ENCODE data around the gene TAS2R50. TPM values are rescaled to one million over a fixed set of nuclear protein-coding genes. Genes with fewer than 3 reads are reported as not detected.

The TAS2R50 gene
- total and polyA plus RNA-seq, 4 donors, result 0.89 to 7.8 TPM; not detected in 2

- no peaks in the 10 kb centered on the region for H3K4me1 ChIP-seq (ENCODE audit: control insufficient read depth in 4 of 4, insufficient read depth in 4 of 4, low read length in 3 of 4)
- H3K9ac ChIP-seq (ENCODE audit: low read depth in 1 of 2, low read length in 2 of 2), result no peak overlapping the region
- no peaks in the 10 kb centered on the region for H3K27me3 ChIP-seq (ENCODE audit: control insufficient read depth in 4 of 4, insufficient read depth in 4 of 4, low read length in 3 of 4)
- TF ChIP-seq HNF4G (IDR thresholded peaks at IDR 0.05) (no peak), JUND (IDR thresholded peaks at IDR 0.05) (no peak), ZBTB33 (IDR thresholded peaks at IDR 0.05) (no peak), FOXA1 (IDR thresholded peaks at IDR 0.05) (no peak), SP1 (IDR thresholded peaks at IDR 0.05) (no peak), NR2F2 (IDR thresholded peaks at IDR 0.05) (no peak), FOXA2 (IDR thresholded peaks at IDR 0.05) (no peak), RAD21 (IDR thresholded peaks at IDR 0.05) (no peak), ATF3 (IDR thresholded peaks at IDR 0.05) (no peak), YY1 (IDR thresholded peaks at IDR 0.05) (no peak), REST (IDR thresholded peaks at IDR 0.05) (no peak), TAF1 (conservative IDR thresholded peaks at IDR 0.05) (no peak), HNF4A (conservative IDR thresholded peaks at IDR 0.05) (no peak), EGR1 (IDR thresholded peaks at IDR 0.05; ENCODE audit: low read depth in 2 of 2) (no peak), RXRA (IDR thresholded peaks at IDR 0.05) (no peak), MAX (IDR thresholded peaks at IDR 0.05) (no peak), GABPA (IDR thresholded peaks at IDR 0.05 in 1 of 2, conservative IDR thresholded peaks at IDR 0.05 in 1 of 2) (no peak), CTCF (IDR thresholded peaks at IDR 0.05; ENCODE audit: low read depth, low read length, missing input control) (no peak)
- H3K9me3 ChIP-seq (ENCODE audit: control insufficient read depth in 4 of 4, low read length in 3 of 4), result no peaks in the 10 kb centered on the region
- H3K36me3 ChIP-seq (ENCODE audit: control insufficient read depth in 4 of 4, insufficient read depth in 3 of 4, low read depth in 1 of 4, low read length in 3 of 4), result no peaks in the 10 kb centered on the region
- no peak overlapping the region for H3K4me3 ChIP-seq (ENCODE audit: low read depth in 1 of 3, low read length in 3 of 3)
- DNase-seq (ENCODE audit: low spot score), result no peak
- H3K27ac ChIP-seq (ENCODE audit: low read depth in 1 of 2, low read length in 2 of 2), result no peak overlapping the region
Observed at GRCh38 chr12:10941369-10941768, 45.3 kb downstream of the TAS2R50 start.
